PFSK-1 (cell line): ENCODE measurements around the gene GRIP1.

Source experiments
- FOXP2 ChIP-seq: optimal IDR thresholded peaks from 2 replicates; pipeline ENCODE3; 2011; ENCODE audit warnings: borderline replicate concordance, control low read depth, inconsistent platforms; ENCODE audit not compliant: insufficient read depth; ENCODE audit errors: extremely low read length, extremely low read depth
- POLR2AphosphoS5 ChIP-seq: IDR thresholded peaks from 2 replicates; pipeline ENCODE4 v1.6.1; 2012; ENCODE audit warnings: low read depth, mild to moderate bottlenecking, control low read depth, low read length, moderate library complexity
- SIN3A ChIP-seq: IDR thresholded peaks from 2 replicates; pipeline ENCODE4 v1.6.1; 2012; ENCODE audit warnings: mild to moderate bottlenecking, low read length, moderate library complexity, borderline replicate concordance; ENCODE audit not compliant: insufficient read depth
- TAF1 ChIP-seq: IDR thresholded peaks from 2 replicates; pipeline ENCODE4 v1.6.1; 2012; ENCODE audit warnings: low read length, control low read depth, borderline replicate concordance; ENCODE audit not compliant: insufficient read depth
- TF ChIP-seq, protein P1 (sequence below), 2 experiments: IDR thresholded peaks; 2 replicates each; pipeline versions ENCODE4 v1.6.1 to v1.8.0; 2011 to 2012; ENCODE audit warnings: low read depth in 2 of 2, low read length in 2 of 2, control low read depth in 1 of 2, inconsistent platforms in 1 of 2, mild to moderate bottlenecking in 1 of 2, moderate library complexity in 1 of 2; ENCODE audit not compliant: insufficient read depth in 1 of 2

The GRIP1 gene

DNA sequence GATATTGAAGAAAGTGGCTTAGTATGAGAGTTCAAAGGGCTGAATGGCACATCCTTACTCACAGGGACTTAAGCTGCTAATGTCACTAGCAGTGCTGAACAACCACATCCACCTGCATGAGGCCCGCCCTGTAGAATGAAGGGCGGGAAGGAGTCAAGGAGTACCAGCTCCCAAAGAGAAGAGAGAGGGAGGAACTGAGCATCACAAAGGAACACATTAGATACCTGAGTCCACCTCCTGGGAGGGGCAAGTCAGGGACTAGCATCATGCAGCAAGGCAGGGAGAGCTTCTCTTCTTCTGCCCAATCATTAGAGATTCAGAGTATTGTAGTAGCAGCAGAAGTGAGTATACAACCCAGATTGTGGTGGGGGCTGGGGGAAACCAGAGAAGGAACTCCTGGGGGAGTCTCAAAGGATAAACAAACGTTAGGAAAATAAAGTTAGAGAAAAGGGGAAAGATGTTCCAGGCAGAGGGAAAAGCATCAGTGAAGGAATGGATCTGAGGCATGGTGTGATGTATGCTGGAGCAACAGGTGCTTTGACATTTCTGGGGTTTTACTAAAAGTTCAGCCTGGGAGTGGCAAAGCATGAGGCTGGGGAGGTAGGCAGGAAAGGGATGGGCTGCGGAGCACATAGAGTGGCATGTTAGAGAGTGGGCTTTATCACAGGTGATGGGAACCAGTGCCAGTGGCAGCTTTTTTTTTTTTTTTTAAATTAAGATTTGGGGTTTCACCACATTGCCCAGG lies 21.0 kb upstream of the GRIP1 start:
- TF ChIP-seq FOXP2 (no peak), TAF1 (no peak), POLR2AphosphoS5 (no peak), SIN3A (no peak)
- TF ChIP-seq, protein P1, sequence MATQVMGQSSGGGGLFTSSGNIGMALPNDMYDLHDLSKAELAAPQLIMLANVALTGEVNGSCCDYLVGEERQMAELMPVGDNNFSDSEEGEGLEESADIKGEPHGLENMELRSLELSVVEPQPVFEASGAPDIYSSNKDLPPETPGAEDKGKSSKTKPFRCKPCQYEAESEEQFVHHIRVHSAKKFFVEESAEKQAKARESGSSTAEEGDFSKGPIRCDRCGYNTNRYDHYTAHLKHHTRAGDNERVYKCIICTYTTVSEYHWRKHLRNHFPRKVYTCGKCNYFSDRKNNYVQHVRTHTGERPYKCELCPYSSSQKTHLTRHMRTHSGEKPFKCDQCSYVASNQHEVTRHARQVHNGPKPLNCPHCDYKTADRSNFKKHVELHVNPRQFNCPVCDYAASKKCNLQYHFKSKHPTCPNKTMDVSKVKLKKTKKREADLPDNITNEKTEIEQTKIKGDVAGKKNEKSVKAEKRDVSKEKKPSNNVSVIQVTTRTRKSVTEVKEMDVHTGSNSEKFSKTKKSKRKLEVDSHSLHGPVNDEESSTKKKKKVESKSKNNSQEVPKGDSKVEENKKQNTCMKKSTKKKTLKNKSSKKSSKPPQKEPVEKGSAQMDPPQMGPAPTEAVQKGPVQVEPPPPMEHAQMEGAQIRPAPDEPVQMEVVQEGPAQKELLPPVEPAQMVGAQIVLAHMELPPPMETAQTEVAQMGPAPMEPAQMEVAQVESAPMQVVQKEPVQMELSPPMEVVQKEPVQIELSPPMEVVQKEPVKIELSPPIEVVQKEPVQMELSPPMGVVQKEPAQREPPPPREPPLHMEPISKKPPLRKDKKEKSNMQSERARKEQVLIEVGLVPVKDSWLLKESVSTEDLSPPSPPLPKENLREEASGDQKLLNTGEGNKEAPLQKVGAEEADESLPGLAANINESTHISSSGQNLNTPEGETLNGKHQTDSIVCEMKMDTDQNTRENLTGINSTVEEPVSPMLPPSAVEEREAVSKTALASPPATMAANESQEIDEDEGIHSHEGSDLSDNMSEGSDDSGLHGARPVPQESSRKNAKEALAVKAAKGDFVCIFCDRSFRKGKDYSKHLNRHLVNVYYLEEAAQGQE (IDR thresholded peaks at IDR 0.05; ENCODE audit: insufficient read depth in 1 of 2, low read depth in 2 of 2, low read length in 2 of 2): no peak

DNA sequence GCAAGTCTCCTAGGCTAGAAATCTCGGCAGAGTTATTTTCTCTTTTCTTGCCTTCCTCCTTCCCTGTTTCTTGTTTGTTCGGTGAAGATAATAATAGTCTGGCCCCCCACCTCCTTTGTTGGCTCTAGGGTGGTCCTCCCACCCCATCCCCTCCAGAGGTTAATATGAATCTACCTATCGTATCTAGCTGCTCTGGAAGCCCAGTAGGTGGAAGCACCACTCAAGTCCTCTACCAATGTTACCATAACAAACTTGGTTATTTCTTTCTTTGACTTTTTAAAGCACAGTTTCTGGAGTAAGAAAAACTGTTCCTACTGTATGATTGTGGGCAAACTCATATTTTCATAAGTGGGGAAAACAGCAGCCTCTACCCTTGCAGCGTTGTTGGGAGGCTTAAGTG lies 19.7 kb upstream of the GRIP1 start:
- TF ChIP-seq POLR2AphosphoS5: no peak

DNA sequence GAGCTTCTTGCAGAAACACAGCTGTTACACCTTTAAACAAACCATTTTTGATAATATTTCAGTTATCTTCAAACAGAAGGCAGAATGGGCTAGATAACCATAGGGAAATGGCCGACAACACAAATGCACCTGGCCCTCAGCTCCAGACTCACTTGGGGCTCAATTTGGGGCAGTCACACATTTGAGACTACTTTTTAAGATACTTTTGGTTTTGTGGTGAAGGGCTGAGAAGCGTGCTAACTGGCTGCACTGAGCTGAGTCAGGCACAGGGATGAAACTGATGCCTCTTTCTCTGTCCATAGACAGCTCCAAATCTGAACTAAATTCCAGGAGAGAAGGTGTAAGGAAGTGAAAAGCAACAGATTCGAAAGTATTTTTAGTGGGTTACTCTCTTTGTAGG lies 18.5 kb upstream of the GRIP1 start:
- TF ChIP-seq FOXP2 (no peak), SIN3A (no peak), POLR2AphosphoS5 (no peak), TAF1 (no peak)
- TF ChIP-seq, protein P1 (IDR thresholded peaks at IDR 0.05; ENCODE audit: insufficient read depth in 1 of 2, low read depth in 2 of 2, low read length in 2 of 2): no peak

DNA sequence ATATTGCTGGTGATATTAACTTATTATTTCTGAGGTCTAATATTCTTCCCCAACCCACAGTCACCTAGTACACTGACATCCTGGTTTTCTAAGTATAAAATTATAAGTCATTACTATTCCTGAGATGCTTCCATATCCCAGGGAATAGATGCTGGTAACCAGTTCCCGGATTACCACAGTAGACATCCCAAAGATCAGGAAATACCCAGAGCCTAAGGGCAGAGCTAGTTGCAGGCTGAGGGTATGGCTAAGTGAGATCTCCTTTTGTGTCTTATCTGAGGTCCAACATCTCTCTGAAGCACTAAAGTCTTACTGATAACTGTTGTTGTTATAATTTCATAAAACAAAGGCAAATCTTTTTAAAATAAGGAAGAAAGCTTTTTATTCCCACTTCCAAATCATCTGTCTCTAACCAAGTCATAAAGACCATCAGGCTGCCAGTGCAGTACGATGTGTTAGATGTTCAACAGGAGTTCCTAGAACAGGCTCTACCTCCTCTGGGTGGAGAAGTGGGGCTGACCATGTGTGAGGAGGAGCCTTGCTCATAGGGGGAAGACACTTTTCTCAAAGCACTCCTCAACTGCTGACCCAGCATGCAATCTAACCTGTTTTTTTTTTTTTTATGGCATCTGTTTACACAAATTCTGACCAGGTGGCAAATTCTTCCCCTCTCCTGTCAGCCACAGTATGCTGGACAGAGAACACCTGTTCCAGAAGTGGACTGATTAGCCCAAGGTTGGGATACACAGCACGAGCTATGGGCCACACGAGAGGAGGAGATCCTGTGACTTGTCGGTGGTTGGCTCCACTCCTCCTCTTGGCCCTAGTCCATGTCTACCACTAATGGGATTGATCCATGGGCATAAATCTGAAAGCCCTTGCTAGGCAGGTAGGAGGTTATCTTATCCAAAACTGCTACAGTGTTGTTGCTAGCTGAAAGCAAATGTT lies 16.1 kb upstream of the GRIP1 start:
- TF ChIP-seq, protein P1 (IDR thresholded peaks at IDR 0.05; ENCODE audit: insufficient read depth in 1 of 2, low read depth in 2 of 2, low read length in 2 of 2): no peak
- no peak for TF ChIP-seq POLR2AphosphoS5
- no peak for TF ChIP-seq FOXP2
- no peak for TF ChIP-seq SIN3A
- TF ChIP-seq TAF1: no peak

DNA sequence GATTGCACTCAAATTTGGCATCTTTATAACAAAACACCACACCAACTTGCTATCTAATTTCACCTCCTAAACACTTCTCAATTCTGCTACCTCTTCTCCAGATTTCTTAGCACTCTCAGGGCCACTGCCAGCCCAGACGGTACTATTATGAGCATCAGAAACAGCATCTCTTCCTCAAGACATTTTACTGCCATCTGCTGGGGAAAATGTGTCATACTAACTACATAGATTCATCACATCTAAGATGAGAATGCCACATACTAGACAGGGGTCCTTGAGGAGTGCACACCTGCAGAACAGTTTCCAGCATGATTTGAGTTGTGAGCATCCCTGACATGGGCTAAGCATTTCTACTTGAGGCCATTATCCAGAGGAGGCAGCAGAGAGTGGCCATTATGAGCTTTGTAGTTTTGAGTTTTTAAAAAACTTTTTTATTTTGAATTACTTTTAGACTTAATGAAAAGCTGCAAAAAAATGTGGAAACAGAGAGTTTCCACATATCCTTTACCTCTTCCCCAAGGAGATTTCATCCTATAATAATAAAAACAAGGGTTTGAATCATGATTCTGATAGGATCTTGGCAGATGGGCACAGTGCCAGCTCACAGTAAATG lies 15.1 kb upstream of the GRIP1 start:
- TF ChIP-seq POLR2AphosphoS5 (no peak), SIN3A (no peak), FOXP2 (no peak), TAF1 (no peak)
- TF ChIP-seq, protein P1 (IDR thresholded peaks at IDR 0.05; ENCODE audit: insufficient read depth in 1 of 2, low read depth in 2 of 2, low read length in 2 of 2): no peak
